Astrocyte (in vitro differentiated cells and primary cell): ENCODE data around the gene HSPB3. TPM values are rescaled to one million over a fixed set of nuclear protein-coding genes. Genes with fewer than 3 reads are reported as not detected.

Experiments
- DNase-seq: peaks from one replicate; pipeline ENCODE4 v3.0.0-alpha.2; 2010; ENCODE audit warnings: low read depth
- FAIRE-seq: peaks from 2 replicates; lab custom pipeline; 2011; peaks lifted over from hg19 to GRCh38; lab: Jason Lieb, UNC
- H2AFZ ChIP-seq: 2 replicates; pipeline ENCODE4 v1.6.0; 2012; ENCODE audit warnings: low read depth, low read length, inconsistent platforms
- H3K27ac ChIP-seq: 2 replicates; pipeline ENCODE4 v1.5.1; 2011; ENCODE audit warnings: low read depth, low read length, inconsistent platforms
- H3K27me3 ChIP-seq: 2 replicates; pipeline ENCODE4 v1.6.0; 2011; ENCODE audit warnings: low read length, inconsistent platforms; ENCODE audit not compliant: insufficient read depth
- H3K36me3 ChIP-seq: 2 replicates; pipeline ENCODE4 v1.5.1; 2011; ENCODE audit warnings: low read length, inconsistent platforms; ENCODE audit not compliant: insufficient read depth
- H3K4me1 ChIP-seq: 2 replicates; pipeline ENCODE4 v1.5.1; 2011; ENCODE audit warnings: low read length, inconsistent platforms; ENCODE audit not compliant: insufficient read depth
- H3K4me2 ChIP-seq: 2 replicates; pipeline ENCODE4 v1.6.0; 2012; ENCODE audit warnings: low read length, inconsistent platforms
- H3K4me3 ChIP-seq: 2 replicates; pipeline ENCODE4 v1.5.1; 2011; ENCODE audit warnings: low read depth, mild to moderate bottlenecking, low read length, inconsistent platforms; ENCODE audit not compliant: insufficient read depth
- H3K79me2 ChIP-seq: 2 replicates; pipeline ENCODE4 v1.6.0; 2012; ENCODE audit warnings: mild to moderate bottlenecking, low read length, inconsistent platforms; ENCODE audit not compliant: insufficient read depth
- H3K9ac ChIP-seq: 2 replicates; pipeline ENCODE4 v1.6.0; 2012; ENCODE audit warnings: mild to moderate bottlenecking, low read length, inconsistent platforms
- H3K9me3 ChIP-seq: 2 replicates; pipeline ENCODE4 v1.5.1; 2012; ENCODE audit warnings: low read depth, mild to moderate bottlenecking, low read length, inconsistent platforms; ENCODE audit not compliant: insufficient read depth
- H4K20me1 ChIP-seq: 2 replicates; pipeline ENCODE4 v1.6.0; 2012; ENCODE audit warnings: low read length, inconsistent platforms; ENCODE audit not compliant: insufficient read depth
- H3K27ac Mint-ChIP-seq: one replicate; pipeline ENCODE4 v1.8.0; 2021; ENCODE audit warnings: mild to moderate bottlenecking, mixed read lengths; ENCODE audit not compliant: unreplicated experiment
- H3K27me3 Mint-ChIP-seq: one replicate; pipeline ENCODE4 v1.8.0; 2021; ENCODE audit warnings: low read depth, mixed read lengths; ENCODE audit not compliant: unreplicated experiment
- H3K36me3 Mint-ChIP-seq: one replicate; pipeline ENCODE4 v1.8.0; 2021; ENCODE audit warnings: low read depth, mixed read lengths; ENCODE audit not compliant: unreplicated experiment
- H3K4me1 Mint-ChIP-seq: one replicate; pipeline ENCODE4 v1.8.0; 2021; ENCODE audit warnings: low read depth, mixed read lengths; ENCODE audit not compliant: unreplicated experiment
- H3K4me3 Mint-ChIP-seq: one replicate; pipeline ENCODE4 v1.8.0; 2021; ENCODE audit warnings: mild to moderate bottlenecking, moderate library complexity, mixed read lengths; ENCODE audit not compliant: unreplicated experiment
- H3K9me3 Mint-ChIP-seq: one replicate; pipeline ENCODE4 v1.8.0; 2021; ENCODE audit warnings: mild to moderate bottlenecking, mixed read lengths; ENCODE audit not compliant: unreplicated experiment
- EZH2 ChIP-seq: IDR thresholded peaks from 2 replicates; pipeline ENCODE4 v1.6.1; 2012; ENCODE audit warnings: mild to moderate bottlenecking, low read length, inconsistent platforms; ENCODE audit not compliant: insufficient read depth
- total RNA-seq: library from RNA; stranded (reverse); gene quantifications from 2 replicates; pipeline ENCODE4 v1.2.1, GENCODE V29; 2021
- TF ChIP-seq, protein P1 (sequence below): IDR thresholded peaks from 2 replicates; pipeline ENCODE4 v1.5.1; 2011; ENCODE audit warnings: low read depth, mild to moderate bottlenecking, inconsistent platforms, low read length, moderate library complexity; ENCODE audit not compliant: insufficient read depth

HSPB3 gene
- total RNA-seq, 1 donor from 2014 or later = not detected

- H3K27me3 Mint-ChIP-seq = peaks cover 5% of the 10 kb centered on the region
- Histone ChIP-seq H3K79me2 (no peaks in the 10 kb centered on the region), H3K36me3 (no peaks in the 10 kb centered on the region), H3K27ac (no peak overlapping the region), H3K9ac (no peak overlapping the region), H4K20me1 (no peaks in the 10 kb centered on the region), H2AFZ (no peak overlapping the region), H3K9me3 (no peaks in the 10 kb centered on the region), H3K4me2 (no peak overlapping the region), H3K27me3 (peaks cover 12% of the 10 kb centered on the region), H3K4me1 (peaks cover 4% of the 10 kb centered on the region), H3K4me3 (no peak overlapping the region)
- no peak for TF ChIP-seq EZH2
- TF ChIP-seq, protein P1, sequence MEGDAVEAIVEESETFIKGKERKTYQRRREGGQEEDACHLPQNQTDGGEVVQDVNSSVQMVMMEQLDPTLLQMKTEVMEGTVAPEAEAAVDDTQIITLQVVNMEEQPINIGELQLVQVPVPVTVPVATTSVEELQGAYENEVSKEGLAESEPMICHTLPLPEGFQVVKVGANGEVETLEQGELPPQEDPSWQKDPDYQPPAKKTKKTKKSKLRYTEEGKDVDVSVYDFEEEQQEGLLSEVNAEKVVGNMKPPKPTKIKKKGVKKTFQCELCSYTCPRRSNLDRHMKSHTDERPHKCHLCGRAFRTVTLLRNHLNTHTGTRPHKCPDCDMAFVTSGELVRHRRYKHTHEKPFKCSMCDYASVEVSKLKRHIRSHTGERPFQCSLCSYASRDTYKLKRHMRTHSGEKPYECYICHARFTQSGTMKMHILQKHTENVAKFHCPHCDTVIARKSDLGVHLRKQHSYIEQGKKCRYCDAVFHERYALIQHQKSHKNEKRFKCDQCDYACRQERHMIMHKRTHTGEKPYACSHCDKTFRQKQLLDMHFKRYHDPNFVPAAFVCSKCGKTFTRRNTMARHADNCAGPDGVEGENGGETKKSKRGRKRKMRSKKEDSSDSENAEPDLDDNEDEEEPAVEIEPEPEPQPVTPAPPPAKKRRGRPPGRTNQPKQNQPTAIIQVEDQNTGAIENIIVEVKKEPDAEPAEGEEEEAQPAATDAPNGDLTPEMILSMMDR = no peak
- peaks cover 6% of the 10 kb centered on the region for H3K4me1 Mint-ChIP-seq
- no peak overlapping the region for H3K4me3 Mint-ChIP-seq
- H3K36me3 Mint-ChIP-seq = no peaks in the 10 kb centered on the region
- no peak overlapping the region for H3K27ac Mint-ChIP-seq
- DNase-seq = no peak
- FAIRE-seq = no peak
- H3K9me3 Mint-ChIP-seq = no peaks in the 10 kb centered on the region
These were observed 5.6 kb upstream of the HSPB3 start for GRCh38 chr5:54449923-54450322.

- FAIRE-seq = no peak
- no peak overlapping the region for H3K4me2 ChIP-seq
- DNase-seq = no peak
These were observed 5.0 kb upstream of the HSPB3 start for GRCh38 chr5:54450542-54450941.

DNA sequence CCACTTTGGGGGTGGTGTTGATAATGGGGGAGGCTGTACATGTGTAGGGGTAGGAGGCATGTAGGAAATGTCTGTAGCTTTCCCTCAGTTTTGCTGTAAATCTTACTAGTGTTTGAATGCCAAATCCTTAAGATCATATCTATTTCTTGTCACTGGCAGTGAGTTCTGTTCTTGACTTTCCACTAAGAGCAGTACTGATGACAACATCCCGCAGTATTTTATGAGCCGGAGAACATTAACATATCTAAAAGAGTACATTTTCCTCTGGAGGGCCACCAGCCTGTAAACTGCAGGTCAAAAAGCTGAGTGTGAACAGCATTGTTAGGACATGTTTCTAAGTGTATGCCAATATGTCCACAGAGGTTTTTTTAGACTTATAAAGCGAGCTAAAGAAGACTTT is 2.5 kb upstream of the HSPB3 start:
- Histone ChIP-seq H3K4me3 (no peak overlapping the region), H3K9ac (no peak overlapping the region), H3K36me3 (no peaks in the 10 kb centered on the region), H3K27me3 (peaks cover 5% of the 10 kb centered on the region), H3K9me3 (no peaks in the 10 kb centered on the region), H3K4me1 (peaks cover 14% of the 10 kb centered on the region), H3K27ac (no peak overlapping the region), H3K4me2 (no peak overlapping the region), H2AFZ (no peak overlapping the region), H4K20me1 (no peaks in the 10 kb centered on the region), H3K79me2 (no peaks in the 10 kb centered on the region)
- Mint-ChIP-seq H3K36me3 (no peaks in the 10 kb centered on the region), H3K9me3 (no peaks in the 10 kb centered on the region), H3K27ac (no peak overlapping the region), H3K4me1 (peaks cover 27% of the 10 kb centered on the region), H3K27me3 (peaks cover 2% of the 10 kb centered on the region), H3K4me3 (no peak overlapping the region)
- TF ChIP-seq, protein P1 = no peak
- no peak for TF ChIP-seq EZH2
- DNase-seq = no peak
- FAIRE-seq = no peak

More at GRCh38 chr5:54450542-54450941, 5.0 kb upstream of the HSPB3 start:
- Histone ChIP-seq H3K4me3 (no peak overlapping the region), H3K4me1 (peaks cover 5% of the 10 kb centered on the region), H3K9ac (no peak overlapping the region), H3K79me2 (no peaks in the 10 kb centered on the region), H3K9me3 (no peaks in the 10 kb centered on the region), H3K36me3 (no peaks in the 10 kb centered on the region), H3K27ac (no peak overlapping the region), H4K20me1 (no peaks in the 10 kb centered on the region), H2AFZ (no peak overlapping the region), H3K27me3 (peaks cover 12% of the 10 kb centered on the region)
- no peak overlapping the region for H3K4me3 Mint-ChIP-seq
- TF ChIP-seq, protein P1 = no peak
- TF ChIP-seq EZH2 = no peak
- no peaks in the 10 kb centered on the region for H3K9me3 Mint-ChIP-seq
- peaks cover 11% of the 10 kb centered on the region for H3K4me1 Mint-ChIP-seq
- peaks cover 5% of the 10 kb centered on the region for H3K27me3 Mint-ChIP-seq
- H3K27ac Mint-ChIP-seq = no peak overlapping the region
- H3K36me3 Mint-ChIP-seq = no peaks in the 10 kb centered on the region
